Activated CD8-positive, alpha-beta T cell treated with anti-CD3 and anti-CD28 coated beads for 36 hours (primary cell): ENCODE measurements around the gene LPCAT3. TPM values are rescaled to one million over a fixed set of nuclear protein-coding genes. Genes with fewer than 3 reads are reported as not detected.
A peak's percentile ranks its signal among the peaks of the same experiment; 100 is the strongest.

ENCODE experiments used
- ATAC-seq: fragments of 200-7000 bp; cut with Tn5 transposase; one replicate; pipeline ENCODE4 v1.10.0; 2021; ENCODE audit warnings: mild to moderate bottlenecking, moderate library complexity
- CTCF ChIA-PET: fragments of 350-600 bp; sonication (Branson Sonifier 250); formaldehyde crosslinking; loops from one replicate; lab custom pipeline; 2021; ENCODE audit warnings: antibody characterized with exemption; lab: Charles Lee
- POLR2A ChIA-PET: fragments of 350-600 bp; sonication (Branson Sonifier 250); formaldehyde crosslinking; loops from one replicate; lab custom pipeline; 2021; ENCODE audit warnings: antibody characterized with exemption; lab: Charles Lee
- DNase-seq: peaks from one replicate; pipeline ENCODE4 v3.0.0-alpha.2; 2020
- H3K27ac Mint-ChIP-seq: one replicate; pipeline ENCODE4 v1.8.0; 2021; ENCODE audit warnings: mild to moderate bottlenecking, mixed read lengths
- H3K27me3 Mint-ChIP-seq: one replicate; pipeline ENCODE4 v1.8.0; 2021; ENCODE audit warnings: mixed read lengths
- H3K36me3 Mint-ChIP-seq: one replicate; pipeline ENCODE4 v1.8.0; 2021; ENCODE audit warnings: low read depth, mixed read lengths
- H3K4me1 Mint-ChIP-seq: one replicate; pipeline ENCODE4 v1.8.0; 2021; ENCODE audit warnings: low read depth, mixed read lengths
- H3K4me3 Mint-ChIP-seq: one replicate; pipeline ENCODE4 v1.8.0; 2021; ENCODE audit warnings: mild to moderate bottlenecking, moderate library complexity, mixed read lengths
- H3K9me3 Mint-ChIP-seq: one replicate; pipeline ENCODE4 v1.8.0; 2021; ENCODE audit warnings: mixed read lengths
- intact Hi-C: fragments of 100-400 bp; cut with micrococcal nuclease; formaldehyde crosslinking; loops from one replicate; pipeline ENCODE4 v1.10.0; 2022
- total RNA-seq, 2 experiments: library from RNA; stranded (reverse); gene quantifications; one replicate each; pipeline ENCODE4 v1.2.3, GENCODE V29; 2021
- TF ChIP-seq, protein P1 (sequence below): fragments of 200-600 bp; IDR thresholded peaks from one replicate; pipeline ENCODE4 v1.8.0; 2022; ENCODE audit warnings: antibody characterized with exemption, mild to moderate bottlenecking

LPCAT3 gene
- total RNA-seq, 2 experiments from 2014 or later: 17.3 to 18.1 TPM

DNA sequence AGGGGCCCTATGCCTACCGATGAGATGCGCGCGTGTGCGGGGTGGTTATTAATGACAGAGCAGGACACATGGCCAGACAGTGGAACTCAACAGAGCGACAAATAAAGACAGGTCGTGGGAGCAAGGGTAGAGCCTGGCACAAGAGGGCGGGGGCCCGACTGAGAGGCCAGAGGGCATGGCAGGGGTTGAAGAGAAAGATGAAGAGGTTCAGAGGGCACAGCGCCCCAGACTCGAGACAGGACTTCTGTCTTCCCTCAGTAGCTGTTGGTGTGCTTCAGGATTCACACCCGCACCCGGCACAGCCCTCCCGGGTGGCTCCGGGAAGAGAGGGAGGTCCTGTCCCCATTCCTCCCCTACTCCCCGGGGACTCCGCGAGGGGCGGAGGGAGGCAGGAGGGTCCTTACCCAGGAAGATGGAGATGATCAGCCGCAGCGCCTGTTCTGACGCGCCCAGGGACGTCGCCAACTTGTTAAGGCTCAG, 366 bp downstream of the LPCAT3 start:
- intact Hi-C loops: loop anchor here (2.0 kb wide), 1 partner anchor 75 kb away; the partner anchor contains the start of gene RNU7-1
- peak; percentile 51 for DNase-seq
- peak overlapping the region; percentile 96 for H3K4me3 Mint-ChIP-seq
- TF ChIP-seq, protein P1, sequence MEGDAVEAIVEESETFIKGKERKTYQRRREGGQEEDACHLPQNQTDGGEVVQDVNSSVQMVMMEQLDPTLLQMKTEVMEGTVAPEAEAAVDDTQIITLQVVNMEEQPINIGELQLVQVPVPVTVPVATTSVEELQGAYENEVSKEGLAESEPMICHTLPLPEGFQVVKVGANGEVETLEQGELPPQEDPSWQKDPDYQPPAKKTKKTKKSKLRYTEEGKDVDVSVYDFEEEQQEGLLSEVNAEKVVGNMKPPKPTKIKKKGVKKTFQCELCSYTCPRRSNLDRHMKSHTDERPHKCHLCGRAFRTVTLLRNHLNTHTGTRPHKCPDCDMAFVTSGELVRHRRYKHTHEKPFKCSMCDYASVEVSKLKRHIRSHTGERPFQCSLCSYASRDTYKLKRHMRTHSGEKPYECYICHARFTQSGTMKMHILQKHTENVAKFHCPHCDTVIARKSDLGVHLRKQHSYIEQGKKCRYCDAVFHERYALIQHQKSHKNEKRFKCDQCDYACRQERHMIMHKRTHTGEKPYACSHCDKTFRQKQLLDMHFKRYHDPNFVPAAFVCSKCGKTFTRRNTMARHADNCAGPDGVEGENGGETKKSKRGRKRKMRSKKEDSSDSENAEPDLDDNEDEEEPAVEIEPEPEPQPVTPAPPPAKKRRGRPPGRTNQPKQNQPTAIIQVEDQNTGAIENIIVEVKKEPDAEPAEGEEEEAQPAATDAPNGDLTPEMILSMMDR: no peak
- peak overlapping the region; percentile 89 for H3K27ac Mint-ChIP-seq
- no peaks in the 10 kb centered on the region for H3K27me3 Mint-ChIP-seq
- CTCF ChIA-PET: interaction anchor here (0.7 to 2.8 kb wide), 30 partner anchors 8 to 624 kb away, joined by 3 to 18 read pairs (median 4); partner anchors contain the start of genes C12orf57, C1RL and RNU7-1
- POLR2A ChIA-PET: interaction anchor here (0.6 to 2.7 kb wide), 21 partner anchors 10 to 171 kb away, joined by 3 to 17 read pairs (median 5); partner anchors contain the start of genes C12orf57, PEX5 and RNU7-1
- peaks cover 32% of the 10 kb centered on the region for H3K4me1 Mint-ChIP-seq
- peak; percentile 3 for ATAC-seq
- H3K9me3 Mint-ChIP-seq: no peaks in the 10 kb centered on the region
- no peaks in the 10 kb centered on the region for H3K36me3 Mint-ChIP-seq

DNA sequence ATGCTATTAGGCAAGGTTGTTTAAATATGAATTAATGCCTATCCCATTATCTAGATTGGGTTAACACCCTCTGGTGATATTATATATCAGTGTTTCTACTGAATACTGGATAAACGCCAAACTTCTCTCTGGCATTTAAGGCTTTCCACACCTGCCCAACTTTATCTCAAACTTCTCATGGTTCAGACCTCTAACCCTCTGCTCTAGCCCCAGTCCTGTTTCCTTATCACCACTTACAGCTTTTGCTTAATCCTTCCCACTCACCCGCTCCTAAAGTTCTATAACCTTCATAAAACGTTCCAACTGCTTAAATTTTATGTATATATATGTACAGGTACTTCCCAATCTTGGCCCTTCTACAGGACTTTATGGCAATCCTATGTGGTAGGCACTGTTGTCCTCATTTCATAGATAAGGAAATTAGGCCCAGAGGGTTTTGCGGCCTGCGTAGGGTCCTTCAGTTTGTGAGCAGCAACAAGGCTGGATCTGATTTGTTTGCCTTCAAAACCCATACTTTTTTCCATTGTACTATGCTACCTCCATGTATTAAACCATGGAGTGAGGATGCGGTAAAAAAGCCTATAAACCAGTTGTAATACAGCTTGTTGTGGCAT, 1.2 kb downstream of the LPCAT3 start:
- ChIA-PET POLR2A (interaction anchor here (0.6 to 2.7 kb wide), 9 partner anchors 9 to 918 kb away, joined by 3 to 17 read pairs (median 5); partner anchors contain the start of genes C12orf57 and RNU7-1), CTCF (interaction anchor here (1.3 to 2.8 kb wide), 5 partner anchors 25 to 146 kb away, joined by 3 to 18 read pairs (median 13); partner anchors contain the start of genes C12orf57, C1RL and RNU7-1)
- Mint-ChIP-seq H3K27me3 (no peaks in the 10 kb centered on the region), H3K9me3 (no peaks in the 10 kb centered on the region), H3K4me1 (peaks cover 32% of the 10 kb centered on the region), H3K36me3 (no peaks in the 10 kb centered on the region), H3K27ac (peak overlapping the region; percentile 89), H3K4me3 (peak overlapping the region; percentile 96)
- TF ChIP-seq, protein P1: no peak
- DNase-seq (no peak), ATAC-seq (no peak)
- intact Hi-C loops: no loop called here

DNA sequence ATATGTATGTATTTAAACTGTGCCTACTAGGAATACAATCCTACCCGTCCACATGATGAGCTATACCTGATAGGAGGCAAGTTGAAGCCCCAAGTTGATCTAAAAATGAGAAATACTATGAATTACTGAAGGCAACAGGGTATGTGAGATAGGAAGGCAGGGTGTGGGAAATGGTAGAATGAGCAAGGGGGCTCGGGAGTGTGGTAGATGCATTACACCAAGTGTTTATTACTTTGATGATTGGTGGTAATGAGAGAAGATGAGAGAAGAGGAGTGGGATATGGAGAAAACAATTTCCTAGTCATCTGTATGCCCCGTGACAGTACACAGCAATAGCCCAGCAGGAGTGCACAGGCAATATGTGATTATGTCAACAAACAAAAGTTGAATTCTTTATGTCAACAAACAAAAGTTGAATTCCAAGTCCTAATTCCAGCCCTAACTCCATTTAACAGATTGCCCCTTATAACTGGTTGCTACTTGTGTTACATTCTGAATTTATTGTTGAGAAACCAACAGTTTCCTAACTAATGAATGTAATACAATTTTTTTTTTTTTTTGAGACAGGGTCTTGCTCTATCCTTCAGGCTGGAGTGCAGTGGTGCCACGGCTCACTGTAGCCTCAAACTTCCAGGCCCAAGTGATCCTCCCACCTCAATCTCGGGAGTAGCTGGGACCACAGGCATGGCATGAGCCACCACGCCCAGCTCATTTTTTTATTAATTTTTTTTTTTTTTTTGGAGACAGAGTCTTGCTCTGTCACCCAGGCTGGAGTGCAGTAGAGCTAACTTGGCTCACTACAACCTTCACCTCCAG, 2.5 kb downstream of the LPCAT3 start:
- H3K4me1 Mint-ChIP-seq: peaks cover 32% of the 10 kb centered on the region
- intact Hi-C loops: no loop called here
- ATAC-seq: no peak
- no peak for DNase-seq
- H3K27ac Mint-ChIP-seq: no peak overlapping the region
- no peaks in the 10 kb centered on the region for H3K27me3 Mint-ChIP-seq
- H3K4me3 Mint-ChIP-seq: no peak overlapping the region
- POLR2A ChIA-PET: interaction anchor here (2.7 kb wide), 1 partner anchor 72 kb away, joined by 17 read pairs; the partner anchor contains the start of genes C12orf57 and RNU7-1
- no peaks in the 10 kb centered on the region for H3K36me3 Mint-ChIP-seq
- CTCF ChIA-PET: interaction anchor here (1.3 to 2.8 kb wide), 2 partner anchors 94 to 147 kb away, joined by 3 to 13 read pairs; partner anchors contain the start of gene C1RL
- no peaks in the 10 kb centered on the region for H3K9me3 Mint-ChIP-seq
- TF ChIP-seq, protein P1: no peak

GRCh38 chr12:7013101-7013500, 5.2 kb downstream of the LPCAT3 start:
- DNase-seq (no peak), ATAC-seq (no peak)
- Mint-ChIP-seq H3K4me1 (peaks cover 29% of the 10 kb centered on the region), H3K36me3 (peaks cover 12% of the 10 kb centered on the region), H3K27me3 (no peaks in the 10 kb centered on the region), H3K4me3 (no peak overlapping the region), H3K9me3 (no peaks in the 10 kb centered on the region), H3K27ac (no peak overlapping the region)
- ChIA-PET CTCF (interaction anchor here (1.0 to 1.5 kb wide), 2 partner anchors 95 to 100 kb away, joined by 3 to 4 read pairs; no protein-coding TSS in a partner anchor), POLR2A (interaction anchor here (1.5 kb wide), 1 partner anchor 69 kb away, joined by 4 read pairs; the partner anchor contains the start of genes C12orf57 and RNU7-1)
- TF ChIP-seq, protein P1: no peak
- intact Hi-C loops: no loop called here
